Endothelial cell of umbilical vein (primary cell): ENCODE results near the gene MAP6. TPM values are rescaled to one million over a fixed set of nuclear protein-coding genes. Genes with fewer than 3 reads are reported as not detected.

ENCODE experiments used
- BruUV-seq: library from RNA; stranded (reverse); fragments of 400-500 nt; replicated peaks from 2 replicates; lab custom pipeline; 2021; lab: Mats Ljungman, UMichigan
- CTCF ChIA-PET: fragments of 300-600, 350-600 bp; sonication (Branson Sonifier 250); formaldehyde crosslinking; loops from one replicate; lab custom pipeline; 2021; ENCODE audit warnings: antibody characterized with exemption, inconsistent platforms; lab: Charles Lee
- POLR2A ChIA-PET: fragments of 300-600, 350-600 bp; sonication (Branson Sonifier 250); formaldehyde crosslinking; loops from one replicate; lab custom pipeline; 2021; ENCODE audit warnings: antibody characterized with exemption, inconsistent platforms; lab: Charles Lee
- DNase-seq: peaks from one replicate; pipeline ENCODE4 v3.0.0-alpha.2; 2011; ENCODE audit warnings: low read depth, low spot score
- FAIRE-seq: peaks from 2 replicates; lab custom pipeline; 2011; peaks lifted over from hg19 to GRCh38; lab: Jason Lieb, UNC
- H2AFZ ChIP-seq: 2 replicates; pipeline ENCODE4 v1.6.0; 2012; ENCODE audit warnings: low read depth, low read length, control low read depth, inconsistent platforms
- H3K27ac ChIP-seq: 2 replicates; pipeline ENCODE4 v1.5.1; 2011; ENCODE audit warnings: low read depth, mild to moderate bottlenecking, control low read depth, low read length, moderate library complexity; ENCODE audit not compliant: insufficient read depth
- H3K27me3 ChIP-seq, 2 experiments: 2 replicates each; pipeline versions ENCODE4 v1.6.0 to v1.6.1; 2011; ENCODE audit warnings: low read length in 2 of 2, mixed read lengths in 1 of 2; ENCODE audit not compliant: control insufficient read depth in 2 of 2, insufficient read depth in 2 of 2
- H3K36me3 ChIP-seq, 2 experiments: 2 replicates in 1 of 2; 3 replicates in 1 of 2; pipeline ENCODE4 v1.5.1; 2011; ENCODE audit warnings: low read length in 2 of 2, mild to moderate bottlenecking in 1 of 2, moderate library complexity in 1 of 2; ENCODE audit not compliant: control insufficient read depth in 2 of 2, insufficient read depth in 2 of 2; ENCODE audit errors: extremely low read depth in 1 of 2
- H3K4me1 ChIP-seq: 3 replicates; pipeline ENCODE4 v1.5.1; 2011; ENCODE audit warnings: mild to moderate bottlenecking, low read length; ENCODE audit not compliant: control insufficient read depth, insufficient read depth; ENCODE audit errors: extremely low read depth
- H3K4me2 ChIP-seq: 2 replicates; pipeline ENCODE4 v1.6.1; 2011; ENCODE audit warnings: low read length, control low read depth, mixed read lengths; ENCODE audit not compliant: insufficient read depth
- H3K4me3 ChIP-seq, 3 experiments: fragments of 200-600 bp in 1 of 3; sonication (generic), shearing (Covaris generic) in 1 of 3; replicated peaks in 1 of 3; 2 replicates each; pipeline ENCODE4 v1.5.1; 2011 to 2016; ENCODE audit warnings: control low read depth in 3 of 3, low read length in 3 of 3, mild to moderate bottlenecking in 2 of 3, inconsistent platforms in 1 of 3, low read depth in 1 of 3, moderate library complexity in 1 of 3; ENCODE audit not compliant: insufficient read depth in 1 of 3
- H3K79me2 ChIP-seq: 2 replicates; pipeline ENCODE4 v1.6.0; 2012; ENCODE audit warnings: low read length, inconsistent platforms; ENCODE audit not compliant: control insufficient read depth, insufficient read depth
- H3K9ac ChIP-seq: replicated peaks from 2 replicates; pipeline ENCODE3; 2011; ENCODE audit warnings: low read length, control low read depth; ENCODE audit not compliant: insufficient read depth; ENCODE audit errors: extremely low read depth
- H3K9me1 ChIP-seq: replicated peaks from 3 replicates; pipeline ENCODE4 v1.6.0; 2011; ENCODE audit warnings: mild to moderate bottlenecking, low read length; ENCODE audit not compliant: control insufficient read depth, insufficient read depth; ENCODE audit errors: extremely low read depth
- H3K9me3 ChIP-seq: replicated peaks from 2 replicates; pipeline ENCODE4 v1.5.1; 2012; ENCODE audit warnings: low read length, inconsistent platforms; ENCODE audit not compliant: control insufficient read depth, insufficient read depth
- H4K20me1 ChIP-seq: replicated peaks from 2 replicates; pipeline ENCODE3; 2011; ENCODE audit warnings: mild to moderate bottlenecking, low read length; ENCODE audit not compliant: control insufficient read depth, insufficient read depth; ENCODE audit errors: extremely low read depth
- CTCF ChIP-seq, 2 donors: IDR thresholded peaks; 1 replicate in 1 of 2; 2 replicates in 1 of 2; pipeline ENCODE4 v1.5.1; 2011; ENCODE audit warnings: low read length in 2 of 2, mild to moderate bottlenecking in 2 of 2, moderate library complexity in 2 of 2, control low read depth in 1 of 2, inconsistent platforms in 1 of 2, low read depth in 1 of 2; ENCODE audit not compliant: insufficient read depth in 1 of 2; ENCODE audit errors: extremely low read depth in 1 of 2
- EZH2 ChIP-seq: IDR thresholded peaks from 2 replicates; pipeline ENCODE4 v1.6.1; 2012; ENCODE audit warnings: borderline replicate concordance, low read depth, mild to moderate bottlenecking, moderate library complexity, low read length, inconsistent platforms; ENCODE audit not compliant: severe bottlenecking
- FOS ChIP-seq: IDR thresholded peaks from 2 replicates; pipeline ENCODE4 v1.6.1; 2011; ENCODE audit warnings: mild to moderate bottlenecking, low read length, moderate library complexity, borderline replicate concordance; ENCODE audit not compliant: insufficient read depth
- GATA2 ChIP-seq: IDR thresholded peaks from 2 replicates; pipeline ENCODE4 v1.7.0; 2011; ENCODE audit warnings: low read depth, mild to moderate bottlenecking, moderate library complexity, mixed read lengths, low read length; ENCODE audit not compliant: insufficient read length, insufficient read depth
- JUN ChIP-seq: IDR thresholded peaks from 2 replicates; pipeline ENCODE4 v1.6.1; 2011; ENCODE audit warnings: borderline replicate concordance, low read depth; ENCODE audit not compliant: insufficient read length, insufficient read depth
- MYC ChIP-seq: IDR thresholded peaks from one replicate; pipeline ENCODE4 v1.6.1; 2011; ENCODE audit warnings: mild to moderate bottlenecking, low read depth, low read length
- POLR2A ChIP-seq: IDR thresholded peaks from 2 replicates; pipeline ENCODE4 v1.6.1; 2012; ENCODE audit warnings: low read depth, mild to moderate bottlenecking, control low read depth, low read length
- POLR2AphosphoS5 ChIP-seq: IDR thresholded peaks from 2 replicates; pipeline ENCODE4 v1.6.1; 2012; ENCODE audit warnings: low read depth, mild to moderate bottlenecking, control low read depth, low read length, moderate library complexity; ENCODE audit not compliant: insufficient read depth
- dilution Hi-C: fragments of 300-500 bp; cut with MboI; formaldehyde crosslinking; loops from one replicate; pipeline ENCODE4 v1.15.0; 2019; ENCODE audit warnings: low sequenced_read_pairs; ENCODE audit not compliant: extremely low pct_ligation_motif_present
- intact Hi-C: fragments of 100-400 bp; cut with micrococcal nuclease; formaldehyde crosslinking; loops from one replicate; pipeline ENCODE4 v1.10.0; 2022
- polyA plus RNA-seq, 4 experiments: library from polyadenylated mRNA; depleted of rRNA in 3 of 4; stranded (reverse) in 3 of 4; unstranded in 1 of 4; fragments of >200 nt; gene quantifications; 2 replicates each; pipeline versions ENCODE4 v1.2.1 to v1.2.3, GENCODE V29; 2011 to 2012; ENCODE audit warnings: missing spikeins in 1 of 4
- total RNA-seq: library from RNA; stranded (reverse); gene quantifications from 2 replicates; pipeline ENCODE4 v1.2.3, GENCODE V29; 2021
- TF ChIP-seq, protein P1 (sequence below): IDR thresholded peaks from 2 replicates; pipeline ENCODE4 v1.6.1; 2011; ENCODE audit not compliant: insufficient read depth, insufficient read length

Gene MAP6
- total and polyA plus RNA-seq, 2 donors (not counting 3 experiments of a cell fraction or from before 2014, with no cell fraction given): 0.12 TPM; not detected in 1

- Histone ChIP-seq H4K20me1 (no peaks in the 10 kb centered on the region), H3K79me2 (peaks cover 48% of the 10 kb centered on the region), H3K4me2 (no peak overlapping the region), H3K4me1 (peaks cover 28% of the 10 kb centered on the region), H2AFZ (no peak overlapping the region), H3K27me3 (no peaks in the 10 kb centered on the region), H3K4me3 (no peak overlapping the region), H3K27ac (no peak overlapping the region), H3K9me3 (no peaks in the 10 kb centered on the region), H3K9ac (no peak overlapping the region), H3K9me1 (no peaks in the 10 kb centered on the region), H3K36me3 (peaks cover 24 to 66% of the 10 kb centered on the region in 2 experiments)
- BruUV-seq: no TSS peak
- intact Hi-C loops: no loop called here
- dilution Hi-C loops: no loop called here
- no peak for DNase-seq
- no peak for TF ChIP-seq POLR2AphosphoS5
- no peak for TF ChIP-seq EZH2
- TF ChIP-seq MYC: no peak
- no peak for TF ChIP-seq GATA2
- TF ChIP-seq POLR2A: no peak
- no peak for TF ChIP-seq CTCF (IDR thresholded peaks at IDR 0.05; ENCODE audit: extremely low read depth in 1 of 2, insufficient read depth in 1 of 2, low read depth in 1 of 2, low read length in 2 of 2)
- TF ChIP-seq JUN: no peak
- TF ChIP-seq FOS: no peak
- TF ChIP-seq, protein P1, sequence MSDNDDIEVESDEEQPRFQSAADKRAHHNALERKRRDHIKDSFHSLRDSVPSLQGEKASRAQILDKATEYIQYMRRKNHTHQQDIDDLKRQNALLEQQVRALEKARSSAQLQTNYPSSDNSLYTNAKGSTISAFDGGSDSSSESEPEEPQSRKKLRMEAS: no peak
- CTCF ChIA-PET: interaction anchor here (1.5 kb wide), 1 partner anchor 8 kb away, joined by 4 read pairs; no protein-coding TSS in a partner anchor
- FAIRE-seq: no peak
- POLR2A ChIA-PET: interaction anchor here (1.4 kb wide), 1 partner anchor 14 kb away, joined by 3 read pairs; no protein-coding TSS in a partner anchor
Measured at GRCh38 chr11:75568616-75569219, 100.1 kb downstream of the MAP6 start.
